CD4-positive, alpha-beta T cell treated with Interleukin-6 at 100 ng/mL for 8 hours (primary cell): ENCODE data around the gene MEGF11.

Experiments used
- DNase-seq: peaks from one replicate; pipeline ENCODE4 v3.0.0-alpha.2; 2020; ENCODE audit warnings: mixed read lengths, low spot score

The MEGF11 gene

DNA sequence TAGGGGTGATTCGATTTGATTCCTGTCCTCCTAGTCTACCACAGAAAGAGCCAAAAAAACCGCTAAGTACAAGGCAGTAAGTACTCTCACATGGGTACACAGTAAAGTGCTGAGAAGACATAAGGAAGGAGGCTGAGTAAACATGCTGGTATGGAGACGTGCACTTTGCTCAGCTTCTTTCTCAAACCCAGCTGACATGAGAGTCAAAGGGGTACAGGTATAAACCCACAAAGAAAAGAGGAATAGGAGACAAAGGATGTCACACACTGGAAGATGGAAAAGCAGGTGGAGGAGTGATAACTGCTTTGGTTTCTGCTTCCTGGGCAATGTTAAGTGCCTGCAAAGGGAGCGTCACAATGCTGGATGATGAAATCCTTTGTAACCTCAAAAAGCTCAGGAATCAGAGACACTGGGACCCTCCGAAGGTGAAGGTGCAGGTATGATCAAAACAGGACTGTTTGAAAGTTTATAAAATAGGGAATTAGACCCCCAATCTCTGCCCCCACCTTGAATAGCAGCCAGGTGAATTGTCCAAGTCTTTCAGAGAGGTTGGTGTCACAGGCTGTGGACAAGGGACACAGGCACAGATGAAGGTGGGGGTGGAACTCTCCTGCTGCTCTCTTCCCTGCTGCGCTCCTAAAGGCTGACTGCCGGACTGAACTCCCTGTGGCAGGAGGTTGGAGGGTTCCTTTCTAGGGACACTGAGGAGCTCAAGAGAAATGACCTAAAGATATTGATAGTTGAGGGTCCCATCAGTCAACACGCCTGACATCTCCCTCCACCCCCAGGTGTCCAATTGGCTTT, 282.4 kb downstream of the MEGF11 start:
- no peak for DNase-seq

GRCh38 chr15:65969865-65970816, 283.4 kb downstream of the MEGF11 start:
- DNase-seq = no peak

DNA sequence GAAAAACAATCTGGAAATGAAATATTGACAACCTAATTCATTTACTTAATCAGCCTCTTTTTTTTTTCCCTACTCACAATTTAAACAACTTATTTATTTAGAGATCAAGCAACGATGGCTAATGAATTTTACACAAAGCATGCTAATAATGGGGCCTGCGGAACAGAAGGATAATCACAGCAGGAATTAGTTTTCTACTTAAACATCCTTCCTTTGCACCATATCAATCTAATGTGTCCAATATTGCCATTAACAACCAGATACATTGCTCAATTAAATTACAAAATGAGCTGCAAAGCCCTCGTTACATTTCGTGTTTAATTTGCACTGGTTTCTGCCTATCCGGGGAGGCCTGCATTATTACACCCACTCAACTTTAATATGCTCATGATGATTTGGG, 285.0 kb downstream of the MEGF11 start:
- no peak for DNase-seq

DNA sequence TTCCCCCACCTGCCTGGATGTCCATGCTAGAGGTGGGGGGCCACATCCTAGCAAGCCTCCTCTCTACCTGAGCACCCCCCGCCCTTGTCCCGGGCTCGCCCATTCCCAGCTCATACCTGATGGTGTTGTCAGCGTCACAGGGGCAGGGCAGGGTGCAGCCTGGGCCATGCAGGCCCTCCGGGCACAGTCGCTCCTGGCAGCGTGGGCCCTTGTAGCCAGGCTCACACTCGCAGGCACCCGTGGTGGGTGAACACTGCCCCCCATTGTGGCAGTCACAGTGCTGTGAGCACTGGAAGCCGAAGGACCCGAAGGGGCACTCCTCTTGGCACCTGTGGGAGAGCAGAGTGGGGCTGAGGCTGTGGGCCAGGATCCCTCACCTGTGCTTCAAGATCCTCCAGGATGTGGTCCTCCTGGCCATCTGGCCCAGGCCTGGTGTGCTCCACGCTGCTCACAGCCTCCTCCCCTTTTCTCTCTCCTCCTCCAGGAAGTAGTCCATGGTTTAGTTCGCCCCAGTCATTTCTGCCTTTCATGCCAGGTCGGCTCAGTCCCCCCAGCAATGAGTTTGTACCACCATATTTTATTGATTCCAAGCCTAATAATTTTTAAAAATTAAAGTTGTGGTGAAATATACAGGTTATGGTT, 288.6 kb downstream of the MEGF11 start:
- DNase-seq = no peak

- no peak for DNase-seq
These were observed 289.6 kb downstream of the MEGF11 start for GRCh38 chr15:65963911-65964482.

DNA sequence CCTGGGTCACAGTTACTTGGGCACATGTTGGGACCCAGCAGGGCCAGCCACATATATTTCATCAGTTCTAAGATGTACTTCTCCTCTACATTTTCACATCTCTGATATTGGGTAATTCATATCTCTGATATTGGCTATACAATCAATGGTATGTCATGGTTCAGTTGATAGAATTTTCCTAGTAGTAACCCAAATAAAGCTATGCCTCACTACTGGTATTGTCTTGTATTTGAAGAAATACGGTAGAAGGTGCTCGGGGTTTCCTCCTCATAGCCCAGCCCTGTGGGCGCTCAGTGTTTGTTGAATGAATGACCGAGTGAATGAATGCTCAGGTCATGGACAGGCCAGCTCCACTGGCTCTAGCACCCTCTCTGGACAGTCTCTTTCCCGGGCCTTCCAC, 290.2 kb downstream of the MEGF11 start:
- DNase-seq = no peak

- no peak for DNase-seq
These were observed 291.4 kb downstream of the MEGF11 start for GRCh38 chr15:65962187-65962586.

DNA sequence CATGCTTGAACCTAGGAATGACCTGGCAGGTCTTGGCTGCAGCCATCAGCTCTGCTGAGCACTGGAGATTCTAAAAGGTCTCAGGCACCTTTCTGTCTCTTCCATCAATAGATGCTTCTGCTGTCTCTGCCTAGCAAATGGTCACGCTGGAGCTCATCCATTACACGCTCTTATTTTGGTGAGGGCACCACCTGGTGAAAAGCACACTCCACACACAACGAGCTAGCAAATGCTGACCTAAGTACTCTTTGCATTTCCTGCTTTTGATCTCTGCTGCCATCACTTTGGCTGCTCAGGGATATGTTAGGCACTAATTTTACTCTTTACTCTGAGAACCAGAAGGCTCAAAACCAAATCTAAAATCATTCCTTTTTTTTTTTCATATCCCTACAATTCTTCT, 293.0 kb downstream of the MEGF11 start:
- no peak for DNase-seq

- DNase-seq = no peak
These were observed 294.7 kb downstream of the MEGF11 start for GRCh38 chr15:65958835-65959234.

- DNase-seq = no peak
These were observed 296.1 kb downstream of the MEGF11 start for GRCh38 chr15:65957451-65957850.

GRCh38 chr15:65956899-65957298, 296.7 kb downstream of the MEGF11 start:
- DNase-seq = no peak

DNA sequence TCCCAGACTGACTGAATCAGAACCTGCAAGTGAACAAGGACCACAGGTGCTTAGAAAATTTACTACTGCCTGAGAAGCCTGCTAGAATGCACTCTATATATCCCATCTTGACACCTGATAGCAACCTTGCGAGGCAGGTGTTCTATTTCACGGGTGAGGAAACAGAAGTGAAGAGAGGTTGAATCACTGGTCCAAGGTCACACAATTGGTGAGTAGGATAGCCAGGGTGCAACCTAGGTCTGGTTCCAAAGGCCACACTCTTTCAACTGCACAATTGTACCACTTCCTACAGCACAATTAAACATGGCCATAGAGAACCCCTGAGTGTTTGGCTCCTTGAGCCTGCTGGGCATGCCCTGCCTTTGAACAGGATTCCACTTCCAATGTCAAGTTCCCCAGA, 297.2 kb downstream of the MEGF11 start:
- no peak for DNase-seq

DNA sequence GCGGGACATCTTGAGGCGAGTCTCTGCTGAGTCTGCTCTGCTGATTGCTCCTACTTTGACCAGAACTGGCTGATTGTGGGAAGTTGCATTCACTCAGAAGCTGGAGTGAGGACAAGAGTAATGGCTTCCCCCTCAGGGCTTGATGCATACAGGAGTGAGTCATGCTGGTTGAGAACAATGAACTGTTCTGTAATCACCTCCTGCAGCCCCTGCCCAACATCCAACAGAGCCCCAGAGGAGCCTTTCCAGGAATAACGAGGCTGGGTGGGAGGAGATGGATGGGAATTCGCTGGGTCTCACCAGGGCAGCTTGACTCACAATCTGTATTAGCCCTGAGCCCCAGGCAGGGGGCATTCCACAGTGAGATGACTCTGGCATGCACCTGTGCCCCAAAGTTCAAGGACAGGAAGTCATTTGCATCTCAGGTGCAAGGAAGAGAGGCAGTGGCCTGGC, 299.2 kb downstream of the MEGF11 start:
- no peak for DNase-seq

- no peak for DNase-seq
These were observed 299.9 kb downstream of the MEGF11 start for GRCh38 chr15:65953622-65954021.

- no peak for DNase-seq
These were observed 301.0 kb downstream of the MEGF11 start for GRCh38 chr15:65952391-65953053.

GRCh38 chr15:65951007-65951406, 302.5 kb downstream of the MEGF11 start:
- no peak for DNase-seq

DNA sequence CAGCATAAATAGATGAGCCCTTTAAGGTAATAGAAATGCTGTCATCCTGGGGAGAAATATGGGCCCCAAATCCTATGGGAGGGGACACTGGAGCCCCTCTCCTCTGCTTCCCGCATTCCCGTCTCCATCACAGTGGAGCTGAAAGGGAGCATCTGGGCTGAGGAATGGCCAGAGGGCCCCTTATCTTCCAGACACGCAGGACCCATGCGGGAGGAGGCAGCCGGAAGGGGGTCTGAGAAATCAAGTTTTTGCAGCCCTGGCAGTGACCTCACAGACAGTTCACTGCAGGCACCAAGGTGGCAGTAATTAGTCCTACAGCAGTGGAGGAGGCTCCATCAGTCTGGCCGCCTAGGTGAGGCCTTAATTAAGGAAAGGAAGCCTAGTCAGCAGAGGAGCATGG, 304.1 kb downstream of the MEGF11 start:
- no peak for DNase-seq

- no peak for DNase-seq
These were observed 304.5 kb downstream of the MEGF11 start for GRCh38 chr15:65949011-65949410.

GRCh38 chr15:65948383-65948782, 305.2 kb downstream of the MEGF11 start:
- DNase-seq = no peak

DNA sequence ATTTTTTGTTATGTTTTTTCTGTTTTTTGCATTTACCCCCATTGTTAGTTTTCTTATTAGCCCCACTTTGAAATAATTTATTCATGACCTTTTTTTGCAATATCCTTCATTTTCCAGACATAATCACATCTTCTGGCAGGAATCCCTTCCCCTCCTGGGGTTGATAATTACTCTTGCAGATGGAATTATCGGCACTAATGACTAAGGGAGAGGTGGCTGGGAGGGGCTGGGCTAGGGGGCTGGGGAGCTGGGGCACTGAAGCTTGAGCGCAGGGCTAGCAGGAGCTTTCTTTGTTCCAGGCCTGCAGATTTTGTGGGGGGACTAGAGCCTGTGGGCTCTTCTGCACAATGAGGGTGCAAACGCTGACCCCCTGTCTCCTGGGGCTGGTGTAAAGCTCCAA, 306.5 kb downstream of the MEGF11 start:
- no peak for DNase-seq

GRCh38 chr15:65945616-65946015, 307.9 kb downstream of the MEGF11 start:
- no peak for DNase-seq

GRCh38 chr15:65944404-65944803, 309.1 kb downstream of the MEGF11 start:
- no peak for DNase-seq
